HTR-8/SVneo (cell line): ENCODE data around the gene PRIM2.
"Not testable (repeated sequence)": the region's sequence is repeated elsewhere in the genome, so short reads cannot be mapped to it uniquely, and the experiment has no call there.

Experiments used
- DNase-seq: peaks from one replicate; pipeline ENCODE4 v3.0.0; 2011; ENCODE audit warnings: low spot score, mixed read lengths; ENCODE audit not compliant: insufficient read length
- FAIRE-seq: peaks from 2 replicates; lab custom pipeline; 2011; peaks lifted over from hg19 to GRCh38; lab: Jason Lieb, UNC

The PRIM2 gene

DNA sequence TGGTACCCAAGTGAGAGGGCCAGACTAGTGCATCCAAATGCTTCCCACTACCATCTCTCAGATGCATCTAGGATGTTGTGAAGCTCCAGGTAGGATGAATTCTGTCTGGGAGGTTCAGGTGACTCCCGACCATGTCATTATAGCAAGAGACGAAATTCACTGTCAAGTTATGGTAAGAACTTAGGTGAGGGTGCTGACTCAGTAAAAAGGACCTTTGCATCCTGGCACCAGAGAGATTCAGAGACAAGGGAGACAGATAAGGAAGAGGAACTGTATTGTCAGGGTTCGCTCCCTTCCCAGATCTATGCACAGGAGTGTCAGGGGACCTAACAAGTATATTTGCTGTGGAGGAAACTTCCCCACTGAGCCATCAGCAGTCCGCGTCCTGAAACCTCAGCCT lies 11.2 kb upstream of the PRIM2 start:
- DNase-seq, result no peak
- peak; percentile 77 for FAIRE-seq

DNA sequence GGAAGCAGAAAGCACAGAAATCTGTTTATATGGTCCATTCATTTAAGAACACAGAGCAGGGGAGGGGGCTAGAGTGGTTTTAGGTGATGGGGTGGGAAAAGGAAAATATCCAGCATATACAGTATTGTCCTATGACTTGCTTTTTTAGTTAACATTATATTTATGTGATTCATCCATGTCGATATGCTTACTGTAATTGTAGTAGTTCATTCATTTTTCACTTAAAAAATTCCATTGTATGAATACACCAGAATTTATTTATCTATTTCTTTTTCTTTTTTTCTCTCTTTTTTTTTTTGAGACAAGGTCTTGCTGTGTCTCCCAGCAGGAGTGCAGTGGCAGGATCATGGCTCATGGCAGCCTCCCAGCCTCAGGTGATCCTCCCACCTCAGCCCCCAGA lies 9.6 kb upstream of the PRIM2 start:
- no peak for FAIRE-seq

GRCh38 chr6:57308755-57309154 lies 8.7 kb upstream of the PRIM2 start:
- DNase-seq, FAIRE-seq: not testable (repeated sequence)

More for the DNA sequence above, 9.6 kb upstream of the PRIM2 start:
- DNase-seq, result no peak

GRCh38 chr6:57310095-57310816 lies 7.2 kb upstream of the PRIM2 start:
- not testable (repeated sequence) for FAIRE-seq, DNase-seq

GRCh38 chr6:57310817-57311157 lies 6.6 kb upstream of the PRIM2 start:
- FAIRE-seq (no peak), DNase-seq (no peak)

DNA sequence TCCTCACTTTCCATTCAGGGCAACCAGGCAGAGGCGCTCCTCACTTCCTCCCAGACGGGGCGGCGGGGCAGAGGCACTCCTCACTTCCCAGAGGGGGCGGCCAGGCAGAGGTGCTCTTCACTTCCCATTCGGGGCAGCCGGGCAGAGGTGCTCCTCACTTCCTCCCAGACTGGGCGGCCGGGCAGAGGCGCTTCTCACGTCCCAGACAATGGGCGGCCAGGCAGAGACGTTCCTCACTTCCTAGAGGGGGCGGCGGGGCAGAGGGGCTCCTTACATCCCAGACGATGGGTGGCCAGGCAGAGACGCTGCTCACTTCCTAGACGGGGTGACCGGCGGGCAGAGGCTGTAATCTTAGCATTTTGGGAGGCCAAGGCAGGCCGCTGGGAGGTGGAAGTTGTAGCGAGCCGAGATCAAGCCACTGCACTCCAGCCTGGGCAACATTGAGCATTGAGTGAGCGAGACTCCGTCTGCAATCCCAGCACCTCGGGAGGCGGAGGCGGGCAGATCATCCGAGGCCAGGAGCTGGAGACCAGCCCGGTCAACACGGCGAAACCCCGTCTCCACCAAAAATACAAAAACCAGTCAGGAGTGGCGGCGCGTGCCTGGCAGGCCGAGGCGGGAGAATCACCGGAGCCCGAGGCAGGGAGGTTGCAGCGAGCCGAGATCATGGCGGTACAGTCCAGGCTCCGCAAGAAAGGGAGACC lies 6.0 kb upstream of the PRIM2 start:
- not testable (repeated sequence) for DNase-seq, FAIRE-seq

- DNase-seq (no peak), FAIRE-seq (no peak)
Measured at GRCh38 chr6:57312004-57312345, 5.5 kb upstream of the PRIM2 start.

DNA sequence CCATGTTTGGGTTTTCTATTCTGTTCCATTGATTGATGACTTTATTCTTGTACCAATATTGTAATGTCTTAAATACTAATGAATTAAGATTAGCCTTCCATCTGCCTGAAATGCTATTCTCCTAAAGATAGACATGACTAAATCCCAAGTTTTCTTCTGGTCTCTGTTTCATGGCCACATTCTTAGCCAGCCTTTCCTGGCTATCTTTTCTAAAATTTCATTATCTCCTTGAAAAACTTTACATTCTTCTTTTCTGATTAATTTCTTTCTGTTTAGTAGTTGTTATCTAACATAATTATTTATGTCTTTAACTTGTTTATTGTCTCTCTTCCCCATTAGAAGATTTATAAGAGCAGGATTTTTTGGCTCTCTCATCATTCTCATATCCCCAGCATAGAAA lies 4.4 kb upstream of the PRIM2 start:
- FAIRE-seq, result no peak
- DNase-seq, result no peak

GRCh38 chr6:57313711-57314471 lies 3.5 kb upstream of the PRIM2 start:
- FAIRE-seq, result peak; percentile 95
- DNase-seq, result peak; percentile 86

- no peak for DNase-seq
- no peak for FAIRE-seq
Measured at GRCh38 chr6:57315111-57315510, 2.3 kb upstream of the PRIM2 start.

GRCh38 chr6:57315851-57316250 lies 1.6 kb upstream of the PRIM2 start:
- no peak for FAIRE-seq
- DNase-seq, result no peak

DNA sequence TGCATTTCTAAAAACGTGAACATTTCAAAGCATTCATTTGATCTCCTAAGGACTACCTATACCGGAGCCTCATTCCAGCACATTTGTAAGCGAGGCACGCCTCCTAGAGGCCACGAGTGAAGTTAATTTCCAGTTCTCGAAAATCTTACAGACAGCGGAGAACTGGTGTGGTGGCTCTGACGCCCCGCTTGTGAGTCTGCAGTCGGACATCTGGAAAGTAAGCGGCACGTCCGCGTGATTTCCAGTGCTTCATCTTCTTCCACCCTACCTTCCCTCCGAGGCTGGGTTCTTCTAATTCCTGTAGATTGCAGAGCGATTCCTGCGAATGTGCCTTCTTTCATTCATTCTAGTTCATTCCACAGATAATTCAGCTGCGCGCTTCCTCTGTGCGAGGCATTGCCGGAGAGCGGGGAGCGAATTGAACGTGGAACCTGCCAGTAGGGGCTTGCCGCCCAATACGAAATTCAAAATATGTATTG lies 810 bp upstream of the PRIM2 start:
- FAIRE-seq (peak; percentile 74), DNase-seq (peak; percentile 88)

DNA sequence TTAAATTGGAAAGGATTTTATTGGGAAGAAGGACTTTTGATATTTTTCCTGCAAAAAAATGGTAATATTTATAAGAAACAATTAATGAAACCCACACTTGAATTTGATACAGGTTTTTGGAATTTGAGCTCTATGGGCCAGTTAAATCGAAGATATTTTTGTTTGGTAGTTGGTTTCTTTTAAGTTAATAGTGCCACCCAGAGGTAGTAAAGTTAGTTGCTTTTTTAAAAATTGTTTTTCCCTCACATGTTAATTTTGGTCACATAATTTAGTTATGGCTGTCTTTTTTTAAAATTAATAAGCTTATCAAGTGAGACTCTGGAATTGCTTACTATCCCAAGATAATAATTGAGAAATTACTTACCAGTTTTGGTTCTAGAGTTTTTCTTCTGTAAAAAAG lies 7.1 kb downstream of the PRIM2 start:
- no peak for FAIRE-seq

DNA sequence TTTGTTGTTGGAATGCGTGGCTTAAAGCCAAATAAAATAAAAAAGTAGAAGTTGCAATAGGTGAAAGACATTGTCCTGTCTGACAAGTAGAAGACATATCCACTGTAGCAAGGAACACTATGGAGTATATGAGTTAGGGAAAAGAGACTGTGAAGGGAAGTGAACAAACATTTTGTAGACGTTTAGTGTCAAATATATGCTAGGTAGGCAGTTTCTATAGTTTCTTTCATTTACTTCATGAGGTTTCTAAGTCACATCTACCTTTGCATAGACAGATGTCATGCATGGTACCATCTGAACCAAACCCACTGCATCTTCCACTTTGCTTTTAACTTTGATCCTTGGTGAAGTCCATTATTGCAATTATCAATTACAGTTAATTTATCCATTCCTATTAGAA lies 9.9 kb downstream of the PRIM2 start:
- DNase-seq (no peak), FAIRE-seq (no peak)

More for the DNA sequence above, 7.1 kb downstream of the PRIM2 start:
- no peak for DNase-seq

- DNase-seq, result no peak
- FAIRE-seq, result no peak
Measured at GRCh38 chr6:57328074-57328473, 10.6 kb downstream of the PRIM2 start.

GRCh38 chr6:57329933-57330332 lies 12.5 kb downstream of the PRIM2 start:
- FAIRE-seq (no peak), DNase-seq (no peak)

GRCh38 chr6:57342148-57342669 lies 24.8 kb downstream of the PRIM2 start:
- FAIRE-seq (no peak), DNase-seq (no peak)

DNA sequence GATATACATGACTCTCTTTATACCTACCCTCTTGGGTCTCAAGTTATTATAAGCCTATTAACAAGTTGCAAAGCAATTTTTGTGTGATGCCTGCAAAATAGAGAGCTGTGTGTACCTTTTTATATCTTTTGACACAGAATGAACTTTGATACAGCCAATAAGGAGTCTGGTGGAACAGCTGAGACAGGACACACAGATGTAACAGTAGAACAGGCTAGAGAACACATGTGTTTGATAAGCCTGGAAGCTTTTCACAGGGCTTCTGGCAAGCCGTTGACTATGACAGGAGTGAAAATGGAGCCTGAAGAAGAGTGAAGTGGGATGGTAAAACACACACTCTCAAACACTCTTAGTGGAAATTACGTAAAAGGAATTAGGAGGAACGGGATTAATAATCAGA lies 25.9 kb downstream of the PRIM2 start:
- FAIRE-seq, DNase-seq: not testable (repeated sequence)

DNA sequence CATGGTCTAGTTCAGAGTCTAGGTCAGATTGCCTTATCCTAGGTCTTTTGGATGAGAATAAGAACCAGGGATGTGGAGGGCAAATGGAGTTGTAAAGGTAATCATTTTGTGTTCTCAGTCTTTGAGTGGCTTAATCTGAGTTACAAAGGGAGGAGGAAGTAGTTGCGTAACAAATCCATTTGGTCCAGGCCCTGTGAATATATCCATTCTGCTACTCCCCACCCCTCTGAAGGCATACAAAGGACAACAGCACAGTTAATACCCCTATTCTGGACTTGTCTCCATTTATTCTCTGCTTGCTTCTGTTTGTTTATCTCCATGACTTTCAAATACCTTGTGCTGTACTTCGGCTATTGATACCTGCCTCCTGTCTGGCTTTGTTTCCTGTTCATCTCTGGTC lies 29.3 kb downstream of the PRIM2 start:
- DNase-seq, result not testable (repeated sequence)
- peak; percentile 77 for FAIRE-seq

- DNase-seq, FAIRE-seq: not testable (repeated sequence)
Measured at GRCh38 chr6:57347597-57347996, 30.2 kb downstream of the PRIM2 start.

- not testable (repeated sequence) for DNase-seq, FAIRE-seq
Measured at GRCh38 chr6:57350443-57350842, 33.0 kb downstream of the PRIM2 start.
